Gastroesophageal sphincter (tissue), 3 donors: Measurements from ENCODE around the gene PSMD4.

Experiments used
- EP300 ChIP-seq: sonication (generic); formaldehyde crosslinking; IDR thresholded peaks from one replicate; pipeline ENCODE4 v1.6.1; 2017; ENCODE audit warnings: antibody characterized with exemption, mild to moderate bottlenecking
- POLR2A ChIP-seq, 2 donors: fragments of 450-650 bp; IDR thresholded peaks; one replicate each; pipeline ENCODE4 v1.6.1; 2017; ENCODE audit warnings: antibody characterized with exemption in 2 of 2, mild to moderate bottlenecking in 2 of 2, moderate library complexity in 1 of 2
- POLR2AphosphoS5 ChIP-seq: sonication (generic); formaldehyde crosslinking; IDR thresholded peaks from one replicate; pipeline ENCODE4 v1.6.1; 2017; ENCODE audit warnings: antibody characterized with exemption
- TF ChIP-seq, protein P1 (sequence below), 4 experiments: fragments of 200-600 bp in 2 of 4; fragments of 450-650 bp in 2 of 4; sonication (generic) in 1 of 4; IDR thresholded peaks; one replicate each; pipeline ENCODE4 v1.5.1; 2017 to 2019; ENCODE audit warnings: antibody characterized with exemption in 4 of 4, mild to moderate bottlenecking in 2 of 4, moderate library complexity in 2 of 4

DNA sequence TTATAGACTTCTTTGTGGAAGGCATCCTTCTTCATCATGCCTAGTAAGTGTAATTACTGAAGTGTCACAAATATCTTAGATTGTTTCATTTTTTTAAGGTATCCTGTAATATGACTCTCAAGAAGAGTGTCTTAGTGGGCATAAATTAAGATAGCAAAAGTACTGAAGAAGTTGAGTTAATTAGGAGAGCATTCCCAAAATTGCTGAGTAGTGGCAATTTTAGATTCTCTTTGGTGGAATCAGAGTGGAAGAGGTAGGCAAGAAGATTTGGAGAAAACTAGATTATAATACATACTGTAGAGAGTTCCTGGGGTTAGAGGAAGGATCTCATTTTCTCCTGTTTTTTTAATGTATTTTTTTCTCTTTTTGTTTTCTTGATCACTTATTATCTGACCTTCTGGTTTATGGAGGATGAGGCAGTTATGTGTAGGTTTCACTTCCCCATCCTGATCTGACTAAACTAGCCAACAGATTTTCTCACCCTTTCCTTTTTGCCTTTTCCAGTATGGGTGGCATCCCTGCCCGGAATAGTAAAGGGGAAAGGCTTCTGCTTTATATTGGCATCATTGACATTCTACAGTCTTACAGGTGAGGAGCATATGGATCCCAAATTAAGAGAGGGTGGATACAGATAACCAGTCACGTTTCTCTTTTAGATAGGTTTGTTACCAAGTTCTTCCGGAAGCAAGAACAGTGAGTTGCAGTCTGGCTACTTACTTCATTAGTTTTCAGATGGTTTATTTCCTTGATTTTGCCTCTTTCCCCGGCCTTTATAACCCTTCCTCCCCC is 16.7 kb upstream of the PSMD4 start:
- TF ChIP-seq, protein P1, sequence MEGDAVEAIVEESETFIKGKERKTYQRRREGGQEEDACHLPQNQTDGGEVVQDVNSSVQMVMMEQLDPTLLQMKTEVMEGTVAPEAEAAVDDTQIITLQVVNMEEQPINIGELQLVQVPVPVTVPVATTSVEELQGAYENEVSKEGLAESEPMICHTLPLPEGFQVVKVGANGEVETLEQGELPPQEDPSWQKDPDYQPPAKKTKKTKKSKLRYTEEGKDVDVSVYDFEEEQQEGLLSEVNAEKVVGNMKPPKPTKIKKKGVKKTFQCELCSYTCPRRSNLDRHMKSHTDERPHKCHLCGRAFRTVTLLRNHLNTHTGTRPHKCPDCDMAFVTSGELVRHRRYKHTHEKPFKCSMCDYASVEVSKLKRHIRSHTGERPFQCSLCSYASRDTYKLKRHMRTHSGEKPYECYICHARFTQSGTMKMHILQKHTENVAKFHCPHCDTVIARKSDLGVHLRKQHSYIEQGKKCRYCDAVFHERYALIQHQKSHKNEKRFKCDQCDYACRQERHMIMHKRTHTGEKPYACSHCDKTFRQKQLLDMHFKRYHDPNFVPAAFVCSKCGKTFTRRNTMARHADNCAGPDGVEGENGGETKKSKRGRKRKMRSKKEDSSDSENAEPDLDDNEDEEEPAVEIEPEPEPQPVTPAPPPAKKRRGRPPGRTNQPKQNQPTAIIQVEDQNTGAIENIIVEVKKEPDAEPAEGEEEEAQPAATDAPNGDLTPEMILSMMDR (IDR thresholded peaks at IDR 0.05), result no peak
- no peak for TF ChIP-seq EP300
- TF ChIP-seq POLR2A (IDR thresholded peaks at IDR 0.05), result no peak
- no peak for TF ChIP-seq POLR2AphosphoS5
